RWPE1 (cell line): ENCODE measurements around the gene HSPBP1.

Source experiments
- CTCF ChIA-PET: fragments of 350-600 bp; sonication (Branson Sonifier 250); formaldehyde crosslinking; extraction: SDS; loops from one replicate; lab custom pipeline; 2021; lab: Yijun Ruan, JAX
- POLR2A ChIA-PET: fragments of 400-600 bp; formaldehyde crosslinking; extraction: SDS; loops from one replicate; lab custom pipeline; 2020; ENCODE audit warnings: antibody characterized with exemption; ENCODE audit not compliant: low non-redundant PET; lab: Yijun Ruan, JAX
- DNase-seq: peaks from one replicate; pipeline ENCODE4 v3.0.0; 2012; ENCODE audit warnings: low spot score
- H3K27ac ChIP-seq: fragments of 450-650 bp; 2 replicates; pipeline ENCODE4 v1.5.1; 2017
- TF ChIP-seq, protein P1 (sequence below): fragments of 450-650 bp; conservative IDR thresholded peaks from 2 replicates; pipeline ENCODE4 v1.5.1; 2017; ENCODE audit warnings: low read depth, mild to moderate bottlenecking

HSPBP1 gene

DNA sequence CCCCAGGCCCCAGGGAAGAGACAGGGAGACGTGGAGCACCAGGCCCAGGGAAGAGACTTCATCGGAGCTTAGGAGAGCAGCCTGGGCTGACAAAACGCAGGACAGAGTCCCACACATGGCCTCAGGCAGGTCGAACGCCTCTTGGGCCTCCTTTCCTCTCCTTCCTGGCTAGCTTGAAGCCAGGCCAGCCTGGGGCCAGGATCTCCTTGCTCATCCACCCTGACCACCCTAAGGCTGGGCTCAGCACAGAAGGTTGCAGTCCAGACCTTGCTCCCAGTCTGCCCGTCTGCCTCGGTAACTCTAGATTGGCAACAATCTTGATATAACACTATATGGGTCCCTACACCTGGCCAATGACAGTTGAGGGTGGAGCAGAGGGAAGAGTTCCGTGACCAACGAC lies 31.2 kb downstream of the HSPBP1 start:
- H3K27ac ChIP-seq = peak overlapping the region; percentile 99
- ChIA-PET CTCF (no interaction called here), POLR2A (interaction anchor here (0.5 to 0.8 kb wide), 2 partner anchors 10 to 14 kb away, joined by 3 to 6 read pairs; partner anchors contain the start of gene PPP6R1)
- no peak for DNase-seq
- TF ChIP-seq, protein P1, sequence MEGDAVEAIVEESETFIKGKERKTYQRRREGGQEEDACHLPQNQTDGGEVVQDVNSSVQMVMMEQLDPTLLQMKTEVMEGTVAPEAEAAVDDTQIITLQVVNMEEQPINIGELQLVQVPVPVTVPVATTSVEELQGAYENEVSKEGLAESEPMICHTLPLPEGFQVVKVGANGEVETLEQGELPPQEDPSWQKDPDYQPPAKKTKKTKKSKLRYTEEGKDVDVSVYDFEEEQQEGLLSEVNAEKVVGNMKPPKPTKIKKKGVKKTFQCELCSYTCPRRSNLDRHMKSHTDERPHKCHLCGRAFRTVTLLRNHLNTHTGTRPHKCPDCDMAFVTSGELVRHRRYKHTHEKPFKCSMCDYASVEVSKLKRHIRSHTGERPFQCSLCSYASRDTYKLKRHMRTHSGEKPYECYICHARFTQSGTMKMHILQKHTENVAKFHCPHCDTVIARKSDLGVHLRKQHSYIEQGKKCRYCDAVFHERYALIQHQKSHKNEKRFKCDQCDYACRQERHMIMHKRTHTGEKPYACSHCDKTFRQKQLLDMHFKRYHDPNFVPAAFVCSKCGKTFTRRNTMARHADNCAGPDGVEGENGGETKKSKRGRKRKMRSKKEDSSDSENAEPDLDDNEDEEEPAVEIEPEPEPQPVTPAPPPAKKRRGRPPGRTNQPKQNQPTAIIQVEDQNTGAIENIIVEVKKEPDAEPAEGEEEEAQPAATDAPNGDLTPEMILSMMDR = no peak

DNA sequence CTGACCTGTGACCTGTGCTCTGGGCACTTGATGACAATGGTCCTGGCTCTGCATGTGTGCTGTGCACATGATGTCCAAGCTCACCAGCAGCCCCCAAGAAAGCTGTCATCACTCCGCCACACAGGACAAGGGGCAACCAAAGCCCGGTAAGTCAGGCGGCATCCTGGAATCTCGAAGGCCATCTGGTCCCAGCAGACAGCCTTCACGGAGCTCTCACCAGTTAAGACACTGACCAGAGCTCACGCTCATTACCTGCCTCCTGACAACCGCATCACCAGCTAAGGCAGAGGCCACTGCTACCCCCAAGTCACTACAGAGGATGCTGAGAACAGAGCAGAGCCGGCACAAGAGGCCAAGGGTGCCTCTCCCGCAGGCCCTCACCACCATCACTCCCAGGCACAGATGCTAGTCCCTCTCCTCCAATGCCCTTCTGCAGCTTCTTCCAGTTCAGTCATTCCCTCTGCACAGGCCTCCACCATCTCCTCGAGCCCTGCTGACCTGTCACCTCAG lies 31.7 kb downstream of the HSPBP1 start:
- CTCF ChIA-PET = no interaction called here
- peak overlapping the region; percentile 99 for H3K27ac ChIP-seq
- DNase-seq = no peak
- TF ChIP-seq, protein P1 = no peak
- POLR2A ChIA-PET = interaction anchor here (0.5 to 0.8 kb wide), 2 partner anchors 11 to 13 kb away, joined by 3 to 6 read pairs; partner anchors contain the start of gene PPP6R1

DNA sequence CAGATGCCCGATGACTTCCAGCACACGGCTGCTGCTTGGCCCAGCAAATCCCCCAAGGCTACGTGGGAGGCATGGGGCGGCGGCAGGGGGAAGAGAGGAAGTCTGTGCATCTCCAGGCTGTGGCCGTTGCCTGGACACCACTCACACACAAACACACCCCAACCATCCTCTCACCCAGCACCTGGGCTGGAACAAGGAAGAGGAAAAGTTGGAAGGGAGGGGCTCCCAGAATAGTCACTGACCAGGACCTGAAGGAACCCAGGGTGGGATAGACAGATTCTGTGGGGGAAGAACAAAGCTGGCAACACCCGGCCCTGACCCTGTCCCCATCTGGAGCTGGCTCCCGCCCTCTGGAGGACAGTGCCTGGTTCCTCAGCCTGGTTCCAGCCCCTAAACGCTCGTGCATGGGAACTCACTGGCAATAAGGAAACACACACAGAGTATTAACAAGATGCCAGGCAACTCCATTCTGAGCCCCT lies 32.2 kb downstream of the HSPBP1 start:
- ChIA-PET CTCF (no interaction called here), POLR2A (interaction anchor here (0.8 kb wide), 1 partner anchor 11 kb away, joined by 3 read pairs; the partner anchor contains the start of gene PPP6R1)
- peak; percentile 76 for DNase-seq
- peak overlapping the region; percentile 99 for H3K27ac ChIP-seq
- TF ChIP-seq, protein P1 = no peak

DNA sequence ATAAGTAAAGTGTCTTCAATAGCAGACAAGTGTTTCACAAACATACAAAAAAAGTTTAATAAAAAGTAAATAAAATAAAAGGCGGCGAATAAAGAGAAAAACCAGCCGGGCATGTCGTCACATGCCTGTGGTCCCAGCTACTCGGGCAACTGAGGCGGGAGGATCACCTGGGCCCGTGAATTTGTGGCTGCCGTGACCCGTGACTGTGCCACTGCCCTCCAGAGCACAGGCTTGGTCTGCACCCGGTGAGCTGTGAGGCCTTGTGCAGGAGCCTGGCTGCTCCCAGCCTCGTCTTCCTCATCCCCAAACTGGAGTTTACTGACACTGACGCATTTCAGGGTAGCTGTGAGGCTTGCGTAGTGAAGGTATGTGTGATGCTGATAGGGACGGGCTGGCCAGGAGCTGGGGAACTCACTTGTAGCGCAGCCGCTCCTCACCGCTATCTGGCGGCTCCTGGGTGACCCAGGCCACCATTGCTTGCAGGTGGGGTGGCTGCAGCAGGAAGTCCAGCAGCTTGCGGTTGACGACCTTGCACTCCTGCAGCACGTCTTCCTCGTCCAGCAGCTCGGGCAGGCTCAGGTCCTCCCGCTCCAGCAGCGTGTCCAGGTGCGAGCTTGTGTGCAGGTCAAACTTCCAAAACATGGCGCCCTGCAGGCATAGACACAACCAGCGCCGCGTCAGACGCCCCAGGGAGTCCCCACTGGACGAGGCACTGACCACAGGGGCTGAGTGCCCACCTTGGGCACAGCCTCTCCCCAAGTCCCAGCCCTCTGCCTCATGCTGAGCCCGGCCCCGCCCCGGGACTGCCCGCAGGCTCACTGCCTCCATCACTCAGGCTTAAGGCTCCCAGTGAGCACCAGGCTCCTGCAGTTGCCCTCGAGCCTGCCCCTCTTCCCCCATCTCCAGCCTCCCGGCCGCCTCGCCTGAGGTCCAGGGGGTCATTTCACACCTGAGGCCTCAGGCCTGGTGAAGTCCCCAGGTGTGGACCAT lies 33.2 kb downstream of the HSPBP1 start:
- TF ChIP-seq, protein P1 = no peak
- CTCF ChIA-PET = no interaction called here
- POLR2A ChIA-PET = no interaction called here
- peak overlapping the region; percentile 99 for H3K27ac ChIP-seq
- DNase-seq = no peak

DNA sequence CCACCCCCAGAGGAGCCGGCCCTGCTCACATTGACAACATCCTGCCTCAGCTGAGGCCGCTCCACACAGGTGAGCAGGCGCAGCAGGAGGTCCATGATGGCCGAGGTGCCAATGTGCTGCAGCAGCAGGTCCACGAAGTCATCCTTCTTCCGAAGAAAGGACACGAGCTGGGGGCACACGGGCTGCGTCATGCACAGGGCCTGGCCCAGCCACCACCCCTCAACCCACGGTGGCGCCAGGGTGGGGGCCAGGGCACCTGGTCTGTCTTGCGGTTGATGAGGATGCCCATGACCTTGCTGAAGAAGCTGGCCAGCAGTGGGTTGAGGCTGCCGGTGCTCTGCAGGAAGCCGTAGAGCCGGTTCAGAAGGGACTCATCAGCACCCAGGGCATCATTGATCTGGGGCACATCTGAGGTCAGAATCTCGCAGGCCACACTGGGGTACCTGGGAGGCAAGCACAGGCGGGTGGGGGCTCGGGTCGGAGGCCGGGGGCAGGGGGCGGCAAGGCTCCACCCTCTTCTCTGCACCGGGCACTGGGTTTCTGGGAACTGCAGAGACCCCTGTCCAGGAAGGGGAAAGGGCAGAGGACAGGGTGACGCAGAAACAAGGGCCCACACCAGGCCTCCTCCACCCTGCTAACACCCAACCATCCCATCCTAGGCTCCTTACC lies 34.5 kb downstream of the HSPBP1 start:
- CTCF ChIA-PET = no interaction called here
- POLR2A ChIA-PET = no interaction called here
- H3K27ac ChIP-seq = peak overlapping the region; percentile 99
- DNase-seq = no peak
- TF ChIP-seq, protein P1 = no peak
